Endothelial cell of umbilical vein (primary cell): Measurements from ENCODE around the gene SAP30L.

Experiments used
- EZH2 ChIP-seq: IDR thresholded peaks from 2 replicates; pipeline ENCODE4 v1.6.1; 2012; ENCODE audit warnings: borderline replicate concordance, low read depth, mild to moderate bottlenecking, moderate library complexity, low read length, inconsistent platforms; ENCODE audit not compliant: severe bottlenecking
- FOS ChIP-seq: IDR thresholded peaks from 2 replicates; pipeline ENCODE4 v1.6.1; 2011; ENCODE audit warnings: mild to moderate bottlenecking, low read length, moderate library complexity, borderline replicate concordance; ENCODE audit not compliant: insufficient read depth
- GATA2 ChIP-seq: IDR thresholded peaks from 2 replicates; pipeline ENCODE4 v1.7.0; 2011; ENCODE audit warnings: low read depth, mild to moderate bottlenecking, moderate library complexity, mixed read lengths, low read length; ENCODE audit not compliant: insufficient read length, insufficient read depth
- POLR2A ChIP-seq: IDR thresholded peaks from 2 replicates; pipeline ENCODE4 v1.6.1; 2012; ENCODE audit warnings: low read depth, mild to moderate bottlenecking, control low read depth, low read length
- POLR2AphosphoS5 ChIP-seq: IDR thresholded peaks from 2 replicates; pipeline ENCODE4 v1.6.1; 2012; ENCODE audit warnings: low read depth, mild to moderate bottlenecking, control low read depth, low read length, moderate library complexity; ENCODE audit not compliant: insufficient read depth
- TF ChIP-seq, protein P1 (sequence below), 2 donors: IDR thresholded peaks; 1 replicate in 1 of 2; 2 replicates in 1 of 2; pipeline ENCODE4 v1.5.1; 2011; ENCODE audit warnings: low read length in 2 of 2, mild to moderate bottlenecking in 2 of 2, moderate library complexity in 2 of 2, control low read depth in 1 of 2, inconsistent platforms in 1 of 2, low read depth in 1 of 2; ENCODE audit not compliant: insufficient read depth in 1 of 2; ENCODE audit errors: extremely low read depth in 1 of 2
- TF ChIP-seq, protein P2 (sequence below): IDR thresholded peaks from 2 replicates; pipeline ENCODE4 v1.6.1; 2011; ENCODE audit not compliant: insufficient read depth, insufficient read length

GRCh38 chr5:154446195-154447088 lies 645 bp downstream of the SAP30L start:
- TF ChIP-seq, protein P1, sequence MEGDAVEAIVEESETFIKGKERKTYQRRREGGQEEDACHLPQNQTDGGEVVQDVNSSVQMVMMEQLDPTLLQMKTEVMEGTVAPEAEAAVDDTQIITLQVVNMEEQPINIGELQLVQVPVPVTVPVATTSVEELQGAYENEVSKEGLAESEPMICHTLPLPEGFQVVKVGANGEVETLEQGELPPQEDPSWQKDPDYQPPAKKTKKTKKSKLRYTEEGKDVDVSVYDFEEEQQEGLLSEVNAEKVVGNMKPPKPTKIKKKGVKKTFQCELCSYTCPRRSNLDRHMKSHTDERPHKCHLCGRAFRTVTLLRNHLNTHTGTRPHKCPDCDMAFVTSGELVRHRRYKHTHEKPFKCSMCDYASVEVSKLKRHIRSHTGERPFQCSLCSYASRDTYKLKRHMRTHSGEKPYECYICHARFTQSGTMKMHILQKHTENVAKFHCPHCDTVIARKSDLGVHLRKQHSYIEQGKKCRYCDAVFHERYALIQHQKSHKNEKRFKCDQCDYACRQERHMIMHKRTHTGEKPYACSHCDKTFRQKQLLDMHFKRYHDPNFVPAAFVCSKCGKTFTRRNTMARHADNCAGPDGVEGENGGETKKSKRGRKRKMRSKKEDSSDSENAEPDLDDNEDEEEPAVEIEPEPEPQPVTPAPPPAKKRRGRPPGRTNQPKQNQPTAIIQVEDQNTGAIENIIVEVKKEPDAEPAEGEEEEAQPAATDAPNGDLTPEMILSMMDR (IDR thresholded peaks at IDR 0.05; ENCODE audit: extremely low read depth in 1 of 2, insufficient read depth in 1 of 2, low read depth in 1 of 2, low read length in 2 of 2), result no peak
- TF ChIP-seq EZH2 (no peak), POLR2AphosphoS5 (no peak), POLR2A (no peak), FOS (no peak), GATA2 (no peak)
- TF ChIP-seq, protein P2, sequence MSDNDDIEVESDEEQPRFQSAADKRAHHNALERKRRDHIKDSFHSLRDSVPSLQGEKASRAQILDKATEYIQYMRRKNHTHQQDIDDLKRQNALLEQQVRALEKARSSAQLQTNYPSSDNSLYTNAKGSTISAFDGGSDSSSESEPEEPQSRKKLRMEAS, result no peak
